ENCODE measurements around the gene TMEM120A.

- TF ChIP-seq ZNF274 (IDR thresholded peaks at IDR 0.05; ENCODE audit: low read depth, low read length) (no peak), YY1 (IDR thresholded peaks at IDR 0.05; ENCODE audit: insufficient read depth, insufficient read length) (no peak), SUZ12 (IDR thresholded peaks at IDR 0.05; ENCODE audit: extremely low read depth, insufficient read depth, insufficient read length) (no peak)
These were observed 2.2 kb downstream of the TMEM120A start for GRCh38 chr7:75992083-75992755.
